Measurements from ENCODE around the gene BICC1.

The BICC1 gene

GRCh38 chr10:58785354-58785753 lies 272.7 kb downstream of the BICC1 start:
- DNase-seq = no peak

- DNase-seq = no peak
Observed at GRCh38 chr10:58791137-58791536, 278.5 kb downstream of the BICC1 start.

- DNase-seq = no peak
Observed at GRCh38 chr10:58795560-58795959, 282.9 kb downstream of the BICC1 start.

GRCh38 chr10:58796242-58796641 lies 283.6 kb downstream of the BICC1 start:
- no peak for DNase-seq

- no peak for DNase-seq
Observed at GRCh38 chr10:58796824-58797223, 284.2 kb downstream of the BICC1 start.

- no peak for DNase-seq
Observed at GRCh38 chr10:58797356-58797755, 284.7 kb downstream of the BICC1 start.

GRCh38 chr10:58802047-58802446 lies 289.4 kb downstream of the BICC1 start:
- DNase-seq = no peak

GRCh38 chr10:58806323-58806722 lies 293.7 kb downstream of the BICC1 start:
- no peak for DNase-seq

GRCh38 chr10:58806970-58807628 lies 294.4 kb downstream of the BICC1 start:
- no peak for DNase-seq

GRCh38 chr10:58807629-58808022 lies 295.0 kb downstream of the BICC1 start:
- DNase-seq = no peak

GRCh38 chr10:58810751-58811150 lies 298.1 kb downstream of the BICC1 start:
- DNase-seq = no peak

- DNase-seq = no peak
Observed at GRCh38 chr10:58813573-58813972, 300.9 kb downstream of the BICC1 start.

GRCh38 chr10:58817201-58817846 lies 304.7 kb downstream of the BICC1 start:
- no peak for DNase-seq

- DNase-seq = no peak
Observed at GRCh38 chr10:58818900-58819299, 306.2 kb downstream of the BICC1 start.

- no peak for DNase-seq
Observed at GRCh38 chr10:58820386-58820785, 307.7 kb downstream of the BICC1 start.

GRCh38 chr10:58820861-58821751 lies 308.4 kb downstream of the BICC1 start:
- DNase-seq = no peak

- no peak for DNase-seq
Observed at GRCh38 chr10:58821752-58822056, 309.0 kb downstream of the BICC1 start.

GRCh38 chr10:58823983-58824382 lies 311.3 kb downstream of the BICC1 start:
- no peak for DNase-seq

GRCh38 chr10:58824396-58824795 lies 311.7 kb downstream of the BICC1 start:
- no peak for DNase-seq

- no peak for DNase-seq
Observed at GRCh38 chr10:58826694-58827093, 314.0 kb downstream of the BICC1 start.

GRCh38 chr10:58827381-58827780 lies 314.7 kb downstream of the BICC1 start:
- DNase-seq = no peak

GRCh38 chr10:58829839-58830238 lies 317.2 kb downstream of the BICC1 start:
- no peak for DNase-seq

- no peak for DNase-seq
Observed at GRCh38 chr10:58830697-58831096, 318.0 kb downstream of the BICC1 start.

Data from GF-D8 (cell line).